PFSK-1 (cell line): ENCODE measurements around the gene PDZD11.

ENCODE experiments used
- POLR2AphosphoS5 ChIP-seq: IDR thresholded peaks from 2 replicates; pipeline ENCODE4 v1.6.1; 2012; ENCODE audit warnings: low read depth, mild to moderate bottlenecking, control low read depth, low read length, moderate library complexity
- REST ChIP-seq, 2 experiments: IDR thresholded peaks; 2 replicates each; pipeline versions ENCODE4 v1.6.1 to v1.8.0; 2011 to 2012; ENCODE audit warnings: low read depth in 2 of 2, low read length in 2 of 2, control low read depth in 1 of 2, inconsistent platforms in 1 of 2, mild to moderate bottlenecking in 1 of 2, moderate library complexity in 1 of 2; ENCODE audit not compliant: insufficient read depth in 1 of 2

- TF ChIP-seq POLR2AphosphoS5 (no peak), REST (IDR thresholded peaks at IDR 0.05; ENCODE audit: insufficient read depth in 1 of 2, low read depth in 2 of 2, low read length in 2 of 2) (peak; percentile 78 to 93)
These were observed 24.9 kb downstream of the PDZD11 start for GRCh38 chrX:70264784-70265183.
